22Rv1 (cell line): Measurements from ENCODE around the gene BACH1.

Source experiments
- CTCF ChIP-seq: fragments of 450-650 bp; IDR thresholded peaks from 2 replicates; pipeline ENCODE4 v1.5.1; 2017; ENCODE audit warnings: mild to moderate bottlenecking
- ZFX ChIP-seq: fragments of 450-650 bp; IDR thresholded peaks from 2 replicates; pipeline ENCODE4 v1.6.1; 2017; ENCODE audit warnings: antibody characterized with exemption, borderline replicate concordance

GRCh38 chr21:29330797-29331196 lies 32.1 kb downstream of the BACH1 start:
- TF ChIP-seq CTCF (no peak), ZFX (no peak)
